Osteocyte (in vitro differentiated cells): ENCODE measurements around the gene MRPL50. TPM values are rescaled to one million over a fixed set of nuclear protein-coding genes. Genes with fewer than 3 reads are reported as not detected.

ENCODE experiments used
- DNase-seq: peaks from one replicate; pipeline ENCODE4 v3.0.0; 2021; ENCODE audit warnings: mixed read lengths; ENCODE audit not compliant: unreplicated experiment; ENCODE audit errors: extremely low spot score
- H3K27ac Mint-ChIP-seq: one replicate; pipeline ENCODE4 v1.8.0; 2021; ENCODE audit warnings: mild to moderate bottlenecking, mixed read lengths; ENCODE audit not compliant: unreplicated experiment
- H3K27me3 Mint-ChIP-seq: one replicate; pipeline ENCODE4 v1.8.0; 2021; ENCODE audit warnings: mixed read lengths; ENCODE audit not compliant: unreplicated experiment
- H3K36me3 Mint-ChIP-seq: one replicate; pipeline ENCODE4 v1.8.0; 2021; ENCODE audit warnings: mixed read lengths; ENCODE audit not compliant: unreplicated experiment
- H3K4me1 Mint-ChIP-seq: one replicate; pipeline ENCODE4 v1.8.0; 2021; ENCODE audit warnings: mixed read lengths; ENCODE audit not compliant: unreplicated experiment
- H3K4me3 Mint-ChIP-seq: one replicate; pipeline ENCODE4 v1.8.0; 2021; ENCODE audit warnings: mild to moderate bottlenecking, moderate library complexity, mixed read lengths; ENCODE audit not compliant: unreplicated experiment
- H3K9me3 Mint-ChIP-seq: one replicate; pipeline ENCODE4 v1.8.0; 2021; ENCODE audit warnings: mixed read lengths; ENCODE audit not compliant: unreplicated experiment
- CTCF ChIP-seq: fragments of 200-600 bp; sonication (generic); IDR thresholded peaks from 2 replicates; pipeline ENCODE4 v1.5.0; 2021; ENCODE audit warnings: antibody characterized with exemption, mild to moderate bottlenecking, moderate library complexity
- total RNA-seq: library from RNA; stranded (reverse); gene quantifications from 2 replicates; pipeline ENCODE4 v1.2.1, GENCODE V29; 2021

MRPL50 gene
- total RNA-seq, 1 donor from 2014 or later = 7.4 TPM

GRCh38 chr9:101414839-101415238, 16.4 kb upstream of the MRPL50 start:
- H3K36me3 Mint-ChIP-seq = peaks cover 32% of the 10 kb centered on the region
- no peak overlapping the region for H3K4me3 Mint-ChIP-seq
- no peak for TF ChIP-seq CTCF

GRCh38 chr9:101409079-101409477, 10.7 kb upstream of the MRPL50 start:
- Mint-ChIP-seq H3K27me3 (no peaks in the 10 kb centered on the region), H3K36me3 (peaks cover 81% of the 10 kb centered on the region), H3K27ac (no peak overlapping the region), H3K4me3 (no peak overlapping the region), H3K9me3 (peaks cover 64% of the 10 kb centered on the region), H3K4me1 (no peaks in the 10 kb centered on the region)
- TF ChIP-seq CTCF = no peak
- DNase-seq = no peak

More at GRCh38 chr9:101414839-101415238, 16.4 kb upstream of the MRPL50 start:
- Mint-ChIP-seq H3K9me3 (peaks cover 53% of the 10 kb centered on the region), H3K4me1 (peaks cover 10% of the 10 kb centered on the region), H3K27me3 (no peaks in the 10 kb centered on the region), H3K27ac (no peak overlapping the region)
- DNase-seq = no peak

- H3K4me1 Mint-ChIP-seq = no peaks in the 10 kb centered on the region
- H3K27me3 Mint-ChIP-seq = no peaks in the 10 kb centered on the region
- DNase-seq = no peak
- H3K36me3 Mint-ChIP-seq = peaks cover 82% of the 10 kb centered on the region
- H3K9me3 Mint-ChIP-seq = peaks cover 65% of the 10 kb centered on the region
- TF ChIP-seq CTCF = no peak
- no peak overlapping the region for H3K27ac Mint-ChIP-seq
- no peak overlapping the region for H3K4me3 Mint-ChIP-seq
Observed at GRCh38 chr9:101408374-101409078, 10.1 kb upstream of the MRPL50 start.

GRCh38 chr9:101403516-101404285, 5.3 kb upstream of the MRPL50 start:
- H3K4me3 Mint-ChIP-seq = no peak overlapping the region

More at GRCh38 chr9:101403516-101404285, 5.3 kb upstream of the MRPL50 start:
- Mint-ChIP-seq H3K27ac (no peak overlapping the region), H3K36me3 (peaks cover 82% of the 10 kb centered on the region), H3K9me3 (peaks cover 62% of the 10 kb centered on the region), H3K4me1 (peaks cover 28% of the 10 kb centered on the region), H3K27me3 (no peaks in the 10 kb centered on the region)
- DNase-seq = no peak
- TF ChIP-seq CTCF = no peak
